NCI-H146 (cell line): ENCODE data around the gene SMCHD1.
"Not testable (repeated sequence)": the region's sequence is repeated elsewhere in the genome, so short reads cannot be mapped to it uniquely, and the experiment has no call there.

Experiments
- DNase-seq: peaks from one replicate; lab custom pipeline; 2025; lab: John Stamatoyannopoulos, UW

Gene SMCHD1

DNA sequence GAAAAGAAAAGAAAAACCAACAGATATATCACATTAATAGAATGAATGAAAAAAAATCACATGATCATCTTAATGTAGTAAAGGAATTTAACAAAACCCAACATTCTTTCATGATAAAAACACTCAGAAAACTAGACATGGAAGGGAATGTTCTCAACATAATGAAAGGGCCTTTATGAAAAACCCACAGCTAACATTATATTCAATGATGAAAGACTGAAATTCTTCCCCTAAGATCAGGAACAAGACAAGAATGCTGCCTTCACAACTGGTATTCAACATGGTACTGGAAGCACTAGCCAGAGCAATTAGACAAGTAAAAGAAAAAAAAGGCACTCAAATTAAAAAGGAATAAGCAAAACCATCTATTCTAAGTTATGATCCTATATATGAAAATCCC lies 162.8 kb downstream of the SMCHD1 start:
- no peak for DNase-seq

DNA sequence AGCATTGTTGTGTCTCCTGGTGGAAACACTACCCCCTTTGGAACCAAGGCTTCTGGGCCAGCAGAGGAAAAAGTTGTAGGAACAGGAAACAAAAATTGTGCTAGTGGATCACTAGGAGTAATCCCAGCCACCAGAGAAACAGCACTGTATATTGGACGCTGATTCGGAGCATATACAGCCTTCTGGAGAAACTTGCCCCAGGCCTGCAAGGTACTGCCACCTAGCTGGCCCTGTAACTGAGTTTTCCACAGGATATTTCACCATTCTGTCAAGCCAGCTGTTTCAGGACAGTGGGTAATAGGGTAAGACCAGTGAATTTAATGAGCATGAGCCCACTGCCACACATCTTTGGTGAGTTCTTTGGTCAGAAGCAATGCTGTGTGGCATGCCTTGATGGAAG lies 166.2 kb downstream of the SMCHD1 start:
- no peak for DNase-seq

GRCh38 chr18:2822213-2822921 lies 166.8 kb downstream of the SMCHD1 start:
- no peak for DNase-seq

DNA sequence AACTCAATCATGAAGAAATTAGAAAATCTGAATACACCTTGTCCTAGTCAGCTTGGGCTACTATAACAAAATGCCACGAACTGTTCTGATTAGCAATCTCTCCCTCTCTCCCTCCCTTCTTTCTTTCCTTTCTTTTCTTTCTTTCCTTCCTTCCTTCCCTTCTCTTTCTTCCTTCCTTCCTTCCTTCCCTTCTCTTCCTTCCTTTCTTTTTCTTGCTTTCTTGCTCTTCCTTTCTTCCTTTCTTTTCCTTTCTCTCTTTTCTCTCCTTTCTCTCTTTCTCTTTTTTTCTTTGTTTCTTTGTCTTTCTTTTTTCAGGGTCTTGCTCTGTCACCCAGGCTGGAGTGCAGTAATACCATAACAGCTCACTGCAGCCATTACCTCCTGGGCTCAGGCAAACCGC lies 167.7 kb downstream of the SMCHD1 start:
- DNase-seq: no peak

- no peak for DNase-seq
These were observed 168.4 kb downstream of the SMCHD1 start for GRCh38 chr18:2823966-2824365.

GRCh38 chr18:2824865-2825264 lies 169.3 kb downstream of the SMCHD1 start:
- no peak for DNase-seq

- no peak for DNase-seq
These were observed 170.2 kb downstream of the SMCHD1 start for GRCh38 chr18:2825613-2826175.

DNA sequence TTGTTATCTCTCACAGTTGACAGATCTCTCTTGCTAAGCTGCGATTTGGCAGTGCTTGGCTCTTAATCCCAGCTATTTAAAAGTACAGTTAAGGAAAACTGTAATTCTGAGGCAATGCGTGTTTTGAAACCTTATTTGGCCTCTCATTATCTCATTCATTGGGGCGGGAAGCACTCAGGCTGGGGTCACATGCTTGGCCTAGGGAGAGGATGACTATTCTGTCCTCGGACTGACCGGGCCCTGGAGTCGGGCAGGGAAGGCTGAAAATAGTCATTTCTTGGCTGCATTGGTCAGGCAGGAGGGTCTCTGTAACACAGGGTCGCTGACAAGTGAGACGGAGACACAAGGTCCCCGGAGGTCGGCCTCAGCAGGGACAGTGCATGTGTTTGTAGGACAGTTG lies 171.1 kb downstream of the SMCHD1 start:
- no peak for DNase-seq

DNA sequence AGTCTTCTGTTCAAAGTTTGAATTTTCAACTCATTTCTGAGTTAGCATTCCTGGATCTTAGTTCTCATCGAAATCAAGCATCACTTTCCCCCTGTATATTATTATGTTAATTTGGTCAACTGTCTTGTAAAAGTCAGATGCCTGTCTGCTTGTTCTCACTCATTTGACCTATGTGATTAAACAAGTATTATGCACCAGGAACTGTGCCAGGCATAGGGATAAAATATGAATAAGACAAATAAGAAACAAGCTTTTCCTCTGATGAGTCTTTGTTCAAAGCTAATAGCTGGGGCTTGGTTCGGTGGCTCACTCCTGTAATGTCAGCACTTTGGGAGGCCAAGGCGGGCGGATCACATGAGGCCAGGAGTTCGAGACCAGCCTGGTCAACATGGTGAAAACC lies 171.5 kb downstream of the SMCHD1 start:
- DNase-seq: no peak

DNA sequence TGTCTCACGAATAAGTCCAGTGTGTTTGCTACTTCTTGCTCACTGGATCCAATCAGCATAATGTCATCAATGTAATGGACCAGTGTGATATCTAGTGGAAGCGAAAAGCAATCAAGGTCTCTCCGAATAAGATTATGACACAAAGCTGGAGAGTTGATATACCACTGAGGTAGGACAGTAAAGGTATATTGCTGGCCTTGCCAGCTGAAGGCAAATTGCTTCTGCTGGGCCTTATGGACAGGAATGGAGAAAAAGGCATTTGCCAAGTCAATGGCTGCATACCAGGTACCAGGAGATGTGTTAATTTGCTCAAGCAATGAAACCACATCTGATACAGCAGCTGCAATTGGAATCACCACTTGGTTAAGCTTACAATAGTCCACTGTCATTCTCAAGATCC lies 180.6 kb downstream of the SMCHD1 start:
- DNase-seq: not testable (repeated sequence)

DNA sequence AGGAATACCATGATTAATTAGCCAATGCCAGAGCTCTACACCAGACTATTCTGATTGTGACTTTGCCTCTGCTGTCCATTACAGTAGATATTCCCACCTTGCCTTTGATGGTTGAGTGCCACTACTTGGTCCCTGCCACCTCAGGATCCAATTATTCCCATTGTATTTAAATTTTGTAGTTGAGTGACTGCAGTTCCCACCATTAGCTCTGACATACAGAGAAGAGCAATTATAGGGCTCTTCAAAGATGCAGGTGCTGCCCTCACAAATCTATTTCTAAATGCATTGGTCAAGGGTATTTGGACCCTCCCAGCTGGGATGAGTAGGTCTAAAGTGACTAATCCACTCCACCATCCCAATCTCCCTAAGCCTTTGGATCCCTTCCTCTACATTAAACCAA lies 181.8 kb downstream of the SMCHD1 start:
- not testable (repeated sequence) for DNase-seq

DNA sequence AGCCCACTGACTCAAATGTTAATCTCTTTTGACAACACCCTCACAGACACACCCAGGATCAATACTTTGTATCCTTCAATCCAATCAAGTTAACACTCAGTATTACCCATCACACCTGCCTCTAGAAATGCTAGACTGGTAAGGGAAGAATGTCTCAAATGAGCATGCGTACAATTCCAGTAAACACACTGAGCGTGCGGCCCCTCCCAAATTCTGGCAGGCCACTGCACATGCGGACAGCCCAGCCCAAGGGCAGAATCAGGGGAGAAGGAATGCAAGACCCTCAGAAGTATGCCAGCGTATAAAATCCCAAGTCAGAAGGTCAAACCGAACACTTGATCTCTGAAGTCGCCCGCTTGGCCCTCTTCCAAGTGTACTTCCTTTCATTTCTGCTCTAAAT lies 183.7 kb downstream of the SMCHD1 start:
- no peak for DNase-seq

DNA sequence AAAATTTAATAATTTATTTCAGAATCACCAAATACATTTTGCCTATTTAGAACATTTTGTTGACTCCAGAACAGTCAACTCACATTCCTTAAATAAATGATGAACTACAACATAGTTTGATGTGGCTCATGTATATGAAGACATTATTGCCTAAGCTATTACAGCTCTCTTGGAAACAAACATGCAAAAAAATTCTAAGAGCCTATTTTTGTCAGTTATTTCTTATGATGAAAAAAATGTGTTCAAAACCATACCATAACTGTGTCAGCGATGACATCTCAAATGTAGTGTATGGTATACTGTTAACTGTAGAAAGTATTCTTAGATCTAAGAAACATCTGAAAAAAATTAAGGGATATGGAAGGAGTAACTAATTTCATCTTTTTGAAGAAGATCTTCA lies 185.0 kb downstream of the SMCHD1 start:
- no peak for DNase-seq

- no peak for DNase-seq
These were observed 187.6 kb downstream of the SMCHD1 start for GRCh38 chr18:2843146-2843545.

DNA sequence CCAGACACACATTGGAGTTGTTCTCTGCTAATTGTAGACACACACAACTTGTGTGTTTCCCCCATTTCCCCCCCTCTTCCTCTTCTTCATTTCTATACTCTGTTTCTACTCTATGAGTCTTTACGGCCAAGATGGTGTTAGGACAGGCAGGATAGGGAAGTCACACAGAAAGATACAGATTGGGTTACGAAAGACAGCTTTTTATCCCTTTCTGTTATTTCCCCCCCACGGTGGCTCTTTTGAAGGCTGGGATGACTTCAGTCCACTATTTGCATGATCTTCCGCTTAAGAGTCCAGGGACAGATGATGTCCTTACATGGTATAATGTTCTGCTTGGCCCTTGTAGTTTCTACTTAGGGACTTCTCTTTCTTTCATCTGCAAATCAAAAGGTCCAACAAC lies 189.6 kb downstream of the SMCHD1 start:
- no peak for DNase-seq

DNA sequence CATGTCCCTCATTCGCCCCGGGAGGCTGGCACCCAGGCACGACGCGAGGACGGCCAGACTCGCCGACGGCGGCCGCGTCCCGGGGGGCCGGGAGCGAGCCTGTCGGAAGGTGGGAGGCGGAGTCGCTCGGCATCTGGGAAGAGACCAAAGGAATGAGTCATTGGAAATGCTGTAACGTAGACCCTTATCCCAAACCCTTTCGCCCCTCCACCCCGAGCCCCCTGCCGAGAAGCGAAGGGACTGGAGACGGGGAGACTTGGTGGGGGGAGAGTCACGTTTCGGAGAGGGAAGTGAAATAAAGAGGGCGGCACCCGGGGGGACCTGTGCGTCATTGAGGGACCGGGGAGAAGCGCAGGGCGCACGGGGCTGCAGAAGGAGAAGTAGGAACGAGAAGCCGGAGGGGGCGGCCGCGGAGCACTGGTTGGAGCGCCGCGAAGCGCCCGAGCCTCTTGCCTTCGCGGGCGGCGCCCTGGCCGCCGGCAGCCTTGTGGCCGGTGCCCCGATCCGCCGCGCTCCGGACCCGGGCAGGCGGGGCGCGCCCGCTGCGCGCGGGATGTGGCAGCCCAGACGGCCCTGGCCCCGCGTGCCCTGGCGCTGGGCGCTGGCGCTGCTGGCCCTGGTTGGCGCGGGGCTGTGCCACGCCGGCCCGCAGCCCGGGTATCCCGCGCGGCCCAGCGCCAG lies 191.2 kb downstream of the SMCHD1 start, which contains the start of gene EMILIN2:
Gene EMILIN2, plus strand, starts transcription at position 371 of the 681 bp plus-strand sequence. Its CDS starts 183 bp downstream, at position 554.
- no peak for DNase-seq

GRCh38 chr18:2847317-2848246 lies 192.1 kb downstream of the SMCHD1 start:
- no peak for DNase-seq

DNA sequence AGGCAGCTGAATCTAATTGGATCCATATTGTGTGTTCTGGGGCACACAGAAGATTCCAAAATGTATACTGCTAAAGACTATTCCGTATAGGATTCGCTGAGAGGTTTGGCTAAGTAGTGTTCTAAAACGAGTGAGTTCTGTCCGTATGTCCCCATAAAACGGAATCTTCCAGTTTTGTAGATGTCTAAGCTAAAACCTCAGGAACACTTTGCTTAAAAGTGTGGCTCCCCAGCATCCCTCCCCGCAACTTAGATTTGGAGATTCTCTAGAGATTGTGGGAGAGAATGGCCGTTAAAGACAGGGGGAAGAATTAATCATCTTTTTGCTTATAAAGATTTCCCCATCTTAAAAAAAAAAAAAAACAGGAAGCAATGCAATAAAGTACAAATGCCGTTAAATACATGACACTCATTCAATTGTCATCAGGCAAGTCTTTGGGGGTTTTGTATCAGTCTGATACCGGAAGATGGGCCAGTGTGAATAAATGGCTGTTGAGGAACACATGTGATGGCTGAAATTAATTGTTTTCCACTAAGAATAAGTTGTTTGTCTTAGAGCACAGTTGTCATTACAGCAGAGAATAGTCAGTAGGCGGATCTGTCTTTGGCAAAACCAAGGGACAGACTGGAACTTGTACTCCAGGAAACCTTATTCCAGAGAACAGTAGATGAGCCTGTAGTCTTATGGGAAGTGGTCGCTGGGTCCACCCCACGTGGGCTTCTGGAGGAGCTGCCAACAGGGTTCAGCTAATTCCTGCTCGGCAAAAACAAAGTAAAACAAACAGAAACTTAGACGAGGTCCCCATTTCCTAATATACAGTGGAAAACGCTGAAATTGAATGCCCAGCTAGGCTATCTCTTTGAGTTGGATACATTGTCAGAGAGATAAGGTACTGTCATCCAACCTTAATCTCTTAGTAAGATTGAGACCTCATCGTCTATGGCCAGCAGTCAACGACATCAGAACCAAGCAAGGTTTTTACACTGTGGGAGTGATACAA lies 193.0 kb downstream of the SMCHD1 start:
- DNase-seq: no peak

DNA sequence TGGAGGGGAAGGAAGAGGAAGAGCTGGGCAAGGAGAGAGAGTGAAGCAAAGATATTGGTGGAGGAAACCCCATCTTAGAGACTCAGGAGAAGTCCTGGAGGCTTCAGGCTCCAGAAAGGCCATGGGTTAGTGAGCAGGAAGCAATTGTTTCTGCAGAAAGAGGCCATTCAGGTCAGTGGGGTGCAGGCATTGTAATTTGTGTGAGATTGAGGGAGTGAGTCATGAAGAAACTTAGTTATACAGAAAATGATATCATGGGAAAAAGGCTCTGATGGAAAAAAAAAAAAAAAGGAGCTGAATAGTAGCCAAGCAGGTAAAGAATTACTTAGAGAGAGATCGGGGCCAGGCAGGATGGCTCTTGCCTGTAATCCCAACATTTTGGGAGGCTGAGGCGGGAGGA lies 195.3 kb downstream of the SMCHD1 start:
- no peak for DNase-seq

GRCh38 chr18:2851771-2852170 lies 196.2 kb downstream of the SMCHD1 start:
- no peak for DNase-seq

GRCh38 chr18:2852460-2852859 lies 196.9 kb downstream of the SMCHD1 start:
- DNase-seq: not testable (repeated sequence)
